Stimulated activated CD4-positive, alpha-beta T cell treated with anti-CD3 and anti-CD28 coated beads, Interleukin-4, amount 100 ng/mL, for 4 hours (primary cell): ENCODE data around the gene LCLAT1.

Experiments used
- DNase-seq, 2 experiments: peaks; one replicate each; pipeline ENCODE4 v3.0.0-alpha.2; 2020

Gene LCLAT1

GRCh38 chr2:30649828-30650227 lies 202.8 kb downstream of the LCLAT1 start:
- DNase-seq, result no peak

DNA sequence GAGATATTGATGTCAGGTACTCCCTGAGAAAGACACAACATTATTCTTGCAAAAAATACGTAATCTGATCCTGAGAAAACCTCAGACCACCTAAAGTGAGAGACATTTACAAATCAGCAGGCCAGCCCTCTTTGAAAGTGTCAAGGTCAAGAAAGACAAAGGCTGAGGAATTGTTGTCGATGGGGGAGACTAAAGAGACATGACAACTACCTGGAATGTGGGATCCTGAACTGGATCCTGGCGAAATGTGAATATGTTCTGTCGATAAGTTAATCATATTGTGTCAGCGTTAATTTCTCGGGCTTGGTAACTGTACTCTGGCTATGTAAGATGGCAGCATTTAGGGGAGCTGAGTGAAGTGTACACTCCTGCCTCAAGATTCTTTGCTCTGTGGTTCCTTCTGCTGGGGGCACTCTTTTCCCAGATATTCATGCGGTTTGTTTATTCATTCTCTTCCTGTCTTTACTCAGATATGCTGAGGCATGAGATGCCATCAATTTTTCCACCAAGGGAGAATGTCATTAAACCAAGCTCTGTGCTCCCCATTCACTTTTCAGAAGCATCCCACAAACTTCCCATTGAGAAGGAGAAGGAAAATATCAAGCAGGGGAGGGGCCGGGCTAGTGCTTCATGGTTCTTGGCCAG lies 205.3 kb downstream of the LCLAT1 start:
- no peak for DNase-seq

DNA sequence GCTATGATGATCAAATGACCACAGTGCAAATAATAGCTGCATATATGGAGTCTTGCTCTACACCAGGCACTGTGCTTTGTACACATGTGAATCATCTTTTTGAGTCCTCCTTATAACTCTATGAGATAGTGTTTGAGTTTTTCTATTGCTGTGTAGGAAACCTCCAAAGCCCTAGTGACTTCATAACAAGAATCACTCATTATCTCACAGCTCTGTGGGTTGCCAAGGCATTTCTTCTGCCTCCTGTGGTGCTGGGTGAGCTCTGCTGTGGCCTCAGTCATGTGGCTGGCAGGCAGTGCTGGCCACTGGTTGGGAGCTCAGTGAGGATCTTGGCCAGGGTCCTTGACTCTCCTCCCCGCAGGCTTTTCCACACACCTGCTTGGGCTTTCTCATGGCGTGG lies 206.8 kb downstream of the LCLAT1 start:
- DNase-seq, result no peak

GRCh38 chr2:30654404-30654803 lies 207.4 kb downstream of the LCLAT1 start:
- no peak for DNase-seq

DNA sequence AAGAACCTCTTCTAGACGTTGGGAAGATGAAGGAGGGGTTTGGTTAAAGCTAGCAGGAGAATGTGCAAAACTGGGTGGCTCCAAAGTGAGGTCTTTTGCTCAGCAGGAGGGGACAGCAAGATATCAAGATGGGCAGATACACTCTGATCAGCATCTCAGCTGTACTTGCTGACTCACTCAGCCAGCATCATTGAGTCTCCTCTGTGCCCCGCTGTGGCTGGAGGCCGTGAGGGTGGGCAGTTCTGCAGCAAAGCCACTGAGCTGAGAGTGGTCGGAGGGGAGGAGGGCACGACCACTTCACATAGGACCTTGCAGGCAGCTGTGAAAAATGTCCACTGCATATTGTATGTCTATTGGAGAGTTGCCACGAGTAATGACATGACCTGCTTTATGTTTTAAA lies 208.2 kb downstream of the LCLAT1 start:
- no peak for DNase-seq

- no peak for DNase-seq
Observed at GRCh38 chr2:30655660-30656059, 208.6 kb downstream of the LCLAT1 start.

GRCh38 chr2:30656079-30656478 lies 209.0 kb downstream of the LCLAT1 start:
- DNase-seq, result no peak

DNA sequence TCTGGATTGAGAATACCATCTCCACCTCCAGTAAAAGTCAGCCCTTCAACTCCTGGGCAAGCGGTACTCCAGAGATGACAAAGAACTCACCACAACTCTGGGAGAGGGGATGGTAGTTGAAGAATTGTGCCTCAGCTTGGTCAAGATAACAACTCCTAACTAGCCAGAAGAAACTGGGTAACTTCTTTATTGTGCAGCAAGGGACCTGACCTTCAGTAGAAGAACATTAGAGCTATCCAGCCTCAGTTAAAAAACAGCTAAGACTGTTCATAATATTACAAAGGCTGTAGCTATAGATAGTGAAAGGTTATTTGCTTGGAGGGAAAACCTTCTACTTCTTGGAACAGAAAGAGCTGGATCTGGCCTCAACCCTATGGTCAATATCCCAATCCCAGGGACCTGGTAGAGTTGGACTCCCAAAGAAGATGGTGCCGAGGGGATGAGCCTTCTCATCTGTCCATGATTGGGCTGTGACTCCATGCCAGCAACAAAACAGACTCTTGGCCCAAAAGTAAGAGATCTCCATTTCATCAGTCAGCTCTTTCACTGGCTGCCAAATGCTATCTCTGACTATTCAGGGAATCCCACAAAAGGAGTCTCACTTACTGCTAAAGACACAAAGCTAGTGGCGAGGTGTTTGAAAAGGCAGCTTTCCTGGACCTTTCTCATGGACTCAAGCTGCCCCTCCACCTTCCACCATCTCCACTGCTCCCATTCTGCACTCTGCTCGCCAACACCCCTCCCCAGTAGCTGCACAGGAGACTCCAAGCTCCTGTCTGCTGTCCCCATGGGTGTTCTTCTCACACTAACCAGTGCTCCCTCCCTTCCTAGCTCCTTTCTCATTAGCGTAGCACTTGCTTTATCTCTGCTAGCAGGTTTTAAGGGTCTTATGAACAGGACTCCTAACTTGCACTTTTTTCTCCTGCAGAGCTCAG lies 214.4 kb downstream of the LCLAT1 start:
- no peak for DNase-seq

GRCh38 chr2:30662268-30663131 lies 215.5 kb downstream of the LCLAT1 start:
- DNase-seq, result no peak

DNA sequence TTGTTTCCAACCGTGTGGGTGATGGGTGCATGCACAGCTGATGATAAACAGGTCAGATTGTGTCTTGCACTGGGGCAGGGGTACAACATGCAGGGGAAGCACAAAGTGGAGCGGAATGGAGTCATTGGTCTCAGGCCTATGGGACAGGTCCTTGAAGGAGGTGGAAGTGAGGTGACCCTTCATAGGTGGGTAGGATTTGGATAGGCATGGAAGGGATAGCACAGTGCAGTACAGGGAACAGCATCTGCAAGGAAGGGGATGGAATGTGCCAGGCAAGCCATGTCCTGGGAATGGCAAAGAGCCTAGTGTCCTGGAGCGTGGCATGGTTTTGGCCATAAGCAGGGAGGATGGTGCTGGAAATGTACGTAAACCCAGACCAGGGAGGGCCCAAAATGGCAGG lies 216.3 kb downstream of the LCLAT1 start:
- DNase-seq, result no peak

- no peak for DNase-seq
Observed at GRCh38 chr2:30663806-30664205, 216.8 kb downstream of the LCLAT1 start.

DNA sequence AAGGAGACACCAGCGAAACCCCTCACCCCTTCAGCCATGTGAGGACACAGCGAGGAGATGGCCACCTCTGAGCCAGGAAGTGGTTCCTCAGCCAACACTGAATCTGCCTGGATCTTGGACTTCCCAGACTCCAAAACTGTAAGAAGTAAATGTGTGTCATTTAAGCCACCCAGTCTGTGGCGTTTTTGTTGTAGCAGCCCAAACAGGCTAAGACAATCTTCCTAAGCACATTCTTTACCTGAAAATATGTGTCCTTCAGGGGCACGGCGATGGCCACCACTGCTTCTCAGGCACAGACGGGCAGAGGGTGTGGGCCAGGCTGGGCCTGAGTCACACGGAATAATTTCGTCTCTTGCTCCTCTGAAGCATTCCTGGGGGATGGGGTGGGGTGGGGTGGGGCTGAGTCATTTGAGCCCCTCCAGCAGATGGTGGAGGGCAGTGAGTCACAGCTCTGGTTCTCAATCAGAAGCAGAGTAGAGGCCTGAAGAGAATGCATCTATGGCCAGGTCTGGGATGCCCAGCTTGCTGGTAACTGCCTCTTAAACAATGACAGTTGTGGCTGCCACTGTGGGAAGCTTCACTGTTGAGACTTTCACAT lies 217.8 kb downstream of the LCLAT1 start:
- no peak for DNase-seq

DNA sequence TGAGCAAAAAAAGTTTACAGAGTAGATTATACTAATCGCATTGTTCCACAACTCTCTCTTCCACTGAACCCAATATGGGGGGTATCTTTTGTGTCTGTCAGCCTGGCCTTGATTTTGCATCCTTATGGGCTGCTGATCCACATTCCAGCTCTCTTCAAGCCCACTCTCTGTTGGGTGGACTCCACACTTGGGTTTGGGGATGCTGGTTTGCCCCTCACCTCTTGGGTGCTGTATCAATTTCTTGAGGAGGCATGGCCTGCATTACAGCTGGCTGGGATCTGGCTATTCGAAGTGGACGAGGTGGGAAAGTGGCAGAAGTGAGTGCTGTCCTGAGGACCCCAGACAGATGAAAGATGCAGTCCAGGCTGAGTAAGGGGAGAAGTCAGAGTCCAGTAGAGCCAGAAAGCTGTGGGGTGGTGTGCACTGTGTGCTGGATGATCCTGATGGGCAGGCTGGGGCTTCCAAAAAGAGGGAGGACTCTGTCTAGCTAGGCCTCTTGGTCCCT lies 218.8 kb downstream of the LCLAT1 start:
- no peak for DNase-seq

DNA sequence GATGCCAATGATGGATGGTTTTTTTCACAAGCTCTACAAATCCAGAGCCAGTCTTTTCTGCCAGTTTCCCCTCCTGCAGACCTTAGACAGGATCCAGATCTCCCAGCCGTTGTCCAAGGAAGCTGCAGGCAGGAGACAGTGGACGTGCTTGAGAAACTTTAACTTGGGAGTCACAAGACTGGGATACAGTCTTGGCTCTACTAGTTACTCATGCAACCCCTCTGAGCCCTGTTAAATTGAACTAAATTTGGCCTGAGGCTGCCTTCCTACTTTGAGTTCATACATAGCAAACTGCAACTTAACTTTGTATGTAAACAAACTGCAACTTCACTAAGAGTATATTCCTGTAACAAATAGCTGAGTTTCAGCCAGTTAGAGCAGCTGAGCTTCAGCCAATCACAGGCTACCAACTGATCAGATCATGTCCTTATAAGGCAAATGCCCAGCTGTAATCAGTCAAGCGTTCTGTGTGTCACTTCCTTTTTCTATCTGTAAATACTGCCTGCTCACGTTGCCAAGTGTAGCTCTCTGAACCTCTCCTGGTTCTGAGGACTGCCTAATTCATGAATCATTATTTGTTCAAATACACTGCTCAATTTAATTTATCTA lies 219.3 kb downstream of the LCLAT1 start:
- DNase-seq, result no peak

- DNase-seq, result no peak
Observed at GRCh38 chr2:30670453-30670852, 223.4 kb downstream of the LCLAT1 start.

DNA sequence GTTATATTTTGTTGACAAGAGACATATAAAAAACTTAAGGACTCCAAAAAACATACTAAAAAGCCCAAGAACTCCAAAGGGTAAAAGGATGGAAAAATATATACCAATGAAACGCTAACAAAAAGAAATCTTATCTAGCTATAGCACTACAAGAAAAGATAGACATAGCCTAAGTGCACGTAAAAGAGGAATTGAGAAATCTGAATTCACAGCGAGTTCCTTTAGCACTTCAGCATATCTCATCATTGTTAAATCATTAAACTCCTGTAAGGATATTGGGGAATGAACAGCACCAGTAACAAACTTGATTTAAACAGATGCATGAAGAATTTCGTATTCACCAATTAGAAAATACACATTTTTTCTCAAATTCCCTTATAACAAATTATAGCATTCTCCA lies 226.1 kb downstream of the LCLAT1 start:
- DNase-seq, result no peak

DNA sequence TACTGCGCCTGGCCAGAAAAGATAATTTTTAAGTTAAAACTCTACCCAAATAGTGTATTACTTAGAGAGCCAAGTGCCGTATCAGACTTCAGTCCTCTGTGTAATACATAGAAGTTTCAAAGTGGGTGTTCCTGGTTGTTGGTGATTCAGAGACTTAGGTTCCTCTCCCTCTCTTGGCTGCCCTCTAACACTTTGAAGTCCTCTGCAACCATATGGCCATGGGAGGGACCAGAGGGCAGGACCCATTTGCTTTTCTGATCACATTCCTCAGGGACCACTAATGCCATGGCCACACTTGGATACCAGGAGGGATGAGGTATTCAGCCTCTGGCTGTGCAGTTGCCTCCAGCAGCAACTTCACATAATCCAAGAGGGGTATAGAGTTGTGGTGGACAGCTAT lies 228.7 kb downstream of the LCLAT1 start:
- DNase-seq, result no peak

- DNase-seq, result no peak
Observed at GRCh38 chr2:30677231-30677630, 230.2 kb downstream of the LCLAT1 start.

- DNase-seq, result no peak
Observed at GRCh38 chr2:30677861-30678385, 230.9 kb downstream of the LCLAT1 start.

DNA sequence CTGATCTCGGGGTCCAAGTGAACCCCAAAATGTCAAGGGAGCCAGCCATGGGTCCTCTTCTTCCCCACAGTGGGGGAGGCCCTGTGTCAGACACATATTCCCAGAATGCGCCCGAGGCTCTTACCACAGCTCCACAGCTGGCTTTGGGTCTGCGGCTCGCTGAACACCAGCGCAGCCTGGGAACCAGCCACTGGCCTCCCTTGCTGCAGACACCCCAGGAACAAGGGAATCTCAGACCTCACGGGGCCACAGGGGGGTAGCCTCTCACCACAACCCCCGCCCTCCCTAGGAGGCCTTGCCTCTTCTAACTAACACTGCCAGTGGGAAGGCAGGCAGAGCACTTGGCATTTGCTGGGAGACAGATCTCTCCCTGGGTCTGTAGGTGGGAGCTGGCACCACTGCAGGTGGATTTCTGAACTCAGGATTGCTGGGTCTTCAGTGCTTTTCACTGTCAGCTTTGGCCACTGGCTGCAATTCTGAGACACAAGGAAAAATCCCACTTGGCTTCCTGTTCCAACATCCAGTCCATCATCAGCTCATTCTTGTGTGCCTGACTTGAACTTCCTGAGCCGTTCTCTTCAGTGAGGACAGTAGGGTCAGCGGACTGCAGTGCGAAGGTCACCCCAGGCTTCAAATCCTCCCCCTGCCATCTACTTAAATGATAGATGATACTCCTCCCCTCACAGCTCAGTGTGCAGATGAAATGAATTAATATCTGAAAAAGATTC lies 231.5 kb downstream of the LCLAT1 start:
- DNase-seq, result no peak

- no peak for DNase-seq
Observed at GRCh38 chr2:30679426-30680088, 232.5 kb downstream of the LCLAT1 start.
